IPS-15b (cell line): ENCODE data around the gene COL4A1.

Source experiments
- H3K27me3 ChIP-seq: one replicate; pipeline ENCODE4 v1.6.1; 2013; ENCODE audit warnings: low read length; ENCODE audit not compliant: control insufficient read depth, insufficient read depth
- H3K36me3 ChIP-seq: one replicate; pipeline ENCODE4 v1.6.1; 2013; ENCODE audit warnings: low read length; ENCODE audit not compliant: control insufficient read depth, insufficient read depth
- H3K4me1 ChIP-seq: one replicate; pipeline ENCODE4 v1.6.1; 2013; ENCODE audit warnings: mild to moderate bottlenecking, low read length; ENCODE audit not compliant: control insufficient read depth, insufficient read depth
- H3K4me3 ChIP-seq: one replicate; pipeline ENCODE4 v1.5.1; 2013; ENCODE audit warnings: low read depth, low read length
- H3K9ac ChIP-seq: one replicate; pipeline ENCODE4 v1.6.1; 2013; ENCODE audit warnings: low read depth, mild to moderate bottlenecking, low read length
- H3K9me3 ChIP-seq: one replicate; pipeline ENCODE4 v1.6.1; 2013; ENCODE audit warnings: mild to moderate bottlenecking, low read length; ENCODE audit not compliant: control insufficient read depth, insufficient read depth

COL4A1 gene

DNA sequence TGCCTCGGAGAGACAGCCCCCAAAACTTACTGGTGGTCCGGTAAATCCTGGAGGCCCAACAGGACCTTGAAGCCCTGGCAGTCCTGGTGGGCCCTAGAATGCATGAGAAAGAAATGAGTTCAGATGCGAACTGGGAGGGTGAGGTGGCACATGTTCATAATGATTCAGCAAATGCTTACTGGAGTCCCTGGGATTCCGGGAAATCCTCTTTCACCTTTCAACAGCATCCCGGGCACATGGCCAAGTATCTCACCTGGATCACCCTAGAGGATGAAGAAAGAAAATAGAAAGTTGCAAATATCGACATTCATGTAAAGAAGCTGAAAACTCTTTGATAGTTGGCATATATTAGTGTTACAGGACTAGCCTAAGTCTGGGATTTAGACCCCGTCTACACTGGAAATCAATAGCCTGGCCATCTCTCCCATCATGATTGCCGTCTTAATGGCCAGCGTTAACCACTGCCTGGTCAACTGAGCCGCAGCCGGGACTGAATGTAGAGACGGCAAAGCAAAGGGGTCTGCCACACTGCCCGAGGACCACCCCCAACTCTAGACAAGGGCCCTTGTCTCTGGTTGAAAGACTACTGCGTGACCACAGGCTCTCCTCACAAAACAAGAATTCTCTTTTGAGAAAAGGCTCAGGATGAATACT is 96.9 kb downstream of the COL4A1 start:
- no peak overlapping the region for H3K9ac ChIP-seq
- H3K4me1 ChIP-seq, result no peaks in the 10 kb centered on the region
- H3K9me3 ChIP-seq, result no peaks in the 10 kb centered on the region
- H3K4me3 ChIP-seq, result no peak overlapping the region
- H3K36me3 ChIP-seq, result peaks cover 9% of the 10 kb centered on the region
- H3K27me3 ChIP-seq, result no peaks in the 10 kb centered on the region

DNA sequence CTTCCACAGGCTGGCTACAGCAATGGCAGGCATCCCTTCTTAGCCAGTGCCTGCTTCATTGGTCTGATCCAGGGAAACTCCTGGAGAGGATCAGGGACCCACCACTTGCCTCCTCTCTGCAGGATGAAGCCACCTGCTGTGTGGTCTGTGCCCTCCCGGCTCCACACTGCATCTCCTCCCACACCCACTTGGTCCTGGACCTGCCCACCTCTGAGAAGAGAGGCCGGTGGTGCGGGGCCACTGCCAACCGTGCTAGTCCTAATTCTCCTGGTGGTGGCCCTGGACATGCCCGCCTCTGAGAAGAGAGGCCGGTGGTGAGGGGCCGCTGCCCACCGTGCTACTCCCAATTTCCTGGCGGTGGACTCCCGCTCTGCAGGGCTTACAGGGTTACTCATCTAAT is 98.8 kb downstream of the COL4A1 start:
- Histone ChIP-seq H3K9me3 (no peaks in the 10 kb centered on the region), H3K36me3 (peaks cover 9% of the 10 kb centered on the region)

DNA sequence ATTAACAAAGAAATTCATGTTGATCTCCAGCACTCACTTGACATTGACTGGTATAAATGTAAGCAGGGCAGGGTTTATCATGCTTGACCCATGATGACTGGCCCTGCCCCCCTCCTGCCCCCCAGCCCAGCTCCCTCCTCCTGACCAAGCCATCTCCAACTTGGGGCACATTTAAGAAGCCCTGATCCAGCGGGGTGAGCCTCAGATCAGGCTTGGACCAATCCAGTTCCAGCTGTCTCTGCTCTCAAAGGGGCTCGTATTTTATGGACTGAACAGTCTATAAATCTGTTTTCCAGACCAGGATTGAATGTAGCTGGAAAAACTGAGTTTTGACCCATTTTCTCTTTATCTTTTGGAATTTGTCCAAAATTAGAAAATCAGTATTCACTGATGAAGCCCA is 100.0 kb downstream of the COL4A1 start:
- Histone ChIP-seq H3K4me3 (no peak overlapping the region), H3K27me3 (no peaks in the 10 kb centered on the region), H3K9ac (no peak overlapping the region), H3K36me3 (peaks cover 6% of the 10 kb centered on the region), H3K9me3 (no peaks in the 10 kb centered on the region), H3K4me1 (no peaks in the 10 kb centered on the region)

More for the DNA sequence above, 98.8 kb downstream of the COL4A1 start:
- Histone ChIP-seq H3K4me1 (no peaks in the 10 kb centered on the region), H3K27me3 (no peaks in the 10 kb centered on the region), H3K9ac (no peak overlapping the region), H3K4me3 (no peak overlapping the region)

DNA sequence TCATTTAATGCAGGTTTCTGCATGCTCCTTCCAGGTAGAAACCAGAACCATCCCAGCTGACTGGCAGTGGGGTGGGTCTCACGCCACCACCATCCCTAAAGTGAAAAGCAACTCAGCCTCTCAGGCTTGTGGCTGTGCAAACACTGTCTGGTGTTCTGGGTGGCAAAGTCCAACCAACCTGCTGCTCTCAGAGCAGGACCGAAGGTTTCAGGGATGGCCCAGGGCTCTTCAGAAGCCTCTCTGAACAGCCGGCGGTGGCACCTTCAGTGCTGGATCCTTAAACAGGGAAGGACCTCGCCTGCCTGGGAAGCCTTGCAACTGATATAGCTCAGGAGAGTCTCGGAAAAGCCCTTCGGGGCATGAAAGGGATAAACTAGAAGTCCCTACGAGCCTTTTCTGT is 100.8 kb downstream of the COL4A1 start:
- no peaks in the 10 kb centered on the region for H3K4me1 ChIP-seq
- peaks cover 6% of the 10 kb centered on the region for H3K36me3 ChIP-seq
- H3K27me3 ChIP-seq, result no peaks in the 10 kb centered on the region
- no peak overlapping the region for H3K9ac ChIP-seq
- H3K4me3 ChIP-seq, result no peak overlapping the region
- H3K9me3 ChIP-seq, result no peaks in the 10 kb centered on the region

DNA sequence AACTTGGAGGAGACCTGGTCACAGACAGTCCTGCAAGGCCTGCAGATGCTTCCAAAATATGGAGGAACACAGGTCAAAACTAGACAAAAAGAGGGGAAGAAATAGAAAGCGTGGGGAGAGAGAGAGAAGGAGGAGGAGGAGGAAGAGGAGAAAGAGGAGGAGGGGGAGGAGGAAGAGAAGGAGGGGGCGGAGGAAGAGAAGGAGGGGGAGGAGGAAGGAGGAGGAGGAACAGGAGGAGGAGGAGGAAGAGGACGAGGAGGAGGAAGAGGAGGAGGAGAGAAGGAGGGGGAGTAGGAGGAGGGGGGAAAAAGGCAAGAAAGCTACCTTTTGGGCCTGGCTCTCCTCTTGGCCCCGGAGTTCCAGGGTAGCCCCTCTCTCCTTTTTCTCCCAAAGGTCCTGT is 105.8 kb downstream of the COL4A1 start:
- Histone ChIP-seq H3K9ac (no peak overlapping the region), H3K4me3 (no peak overlapping the region), H3K9me3 (no peaks in the 10 kb centered on the region), H3K36me3 (peaks cover 1% of the 10 kb centered on the region), H3K4me1 (no peaks in the 10 kb centered on the region), H3K27me3 (no peaks in the 10 kb centered on the region)

DNA sequence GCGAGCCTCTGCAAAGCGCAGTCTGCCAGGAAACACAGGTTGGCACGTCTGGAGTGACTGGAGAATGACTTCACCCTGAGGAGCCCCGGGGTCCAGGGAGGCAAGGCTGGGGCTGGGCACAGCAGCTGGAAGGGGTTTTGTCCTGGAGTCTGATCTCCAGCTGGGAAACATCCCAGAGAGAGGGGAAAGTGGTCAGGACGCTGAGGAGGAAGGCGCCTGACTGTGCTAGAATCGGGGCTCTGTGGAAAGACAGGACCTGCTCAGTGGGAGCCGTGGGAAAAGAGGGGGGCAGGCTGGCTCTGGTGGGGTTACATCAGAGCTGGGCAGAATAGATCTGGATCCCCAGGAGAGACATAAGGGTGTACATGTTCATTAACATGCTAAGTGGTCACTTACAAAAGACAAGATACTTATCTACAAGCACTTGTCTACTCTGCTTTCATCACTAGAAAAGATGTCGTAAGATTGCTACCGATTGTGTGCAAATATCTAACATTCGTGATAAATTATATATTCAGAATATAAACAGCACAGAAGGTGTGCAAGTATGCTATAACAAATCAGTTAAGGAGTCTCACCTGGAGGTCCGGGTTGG is 106.6 kb downstream of the COL4A1 start:
- H3K9me3 ChIP-seq, result no peaks in the 10 kb centered on the region
- no peaks in the 10 kb centered on the region for H3K4me1 ChIP-seq
- H3K27me3 ChIP-seq, result no peaks in the 10 kb centered on the region
- H3K36me3 ChIP-seq, result no peaks in the 10 kb centered on the region
- no peak overlapping the region for H3K9ac ChIP-seq
- H3K4me3 ChIP-seq, result no peak overlapping the region

DNA sequence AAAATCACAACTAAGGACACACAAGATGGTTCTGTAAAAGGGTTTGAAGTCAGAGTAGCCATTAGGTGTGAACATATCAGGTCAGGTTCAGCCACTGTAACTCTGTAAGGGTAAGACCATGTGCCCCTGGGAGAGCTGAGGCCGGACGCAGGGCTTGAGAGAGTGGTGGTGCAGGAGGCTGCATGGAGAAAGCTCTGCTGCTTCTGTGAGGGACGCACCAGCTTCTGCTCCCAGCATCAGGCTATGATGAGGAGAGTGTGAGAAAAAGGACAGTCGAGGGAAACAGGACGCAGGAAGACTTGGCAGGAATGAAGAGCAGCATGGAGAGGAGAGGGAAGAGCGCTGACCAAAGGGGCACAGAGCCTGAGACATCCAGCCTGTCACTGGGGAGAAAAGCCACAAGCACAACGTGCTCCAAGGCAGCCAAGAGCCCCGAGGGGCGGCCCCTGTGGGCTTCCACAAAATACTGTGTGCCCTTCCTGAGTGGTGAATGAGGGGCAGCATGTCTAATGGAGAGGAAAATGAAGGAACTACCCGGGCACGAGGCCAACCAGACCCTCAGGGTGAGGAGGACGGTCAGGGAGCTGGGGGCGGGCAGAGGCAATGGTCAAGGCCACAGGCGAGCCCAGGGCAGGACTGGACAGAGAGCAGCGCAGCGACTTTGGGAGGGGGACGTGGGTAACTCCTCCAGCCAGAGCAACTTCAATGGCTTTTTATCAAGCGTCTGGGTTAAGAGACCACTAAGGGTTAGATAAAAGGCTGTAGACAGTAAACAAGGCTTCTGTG is 107.7 kb downstream of the COL4A1 start:
- no peaks in the 10 kb centered on the region for H3K36me3 ChIP-seq
- H3K4me3 ChIP-seq, result no peak overlapping the region
- H3K9ac ChIP-seq, result no peak overlapping the region
- H3K9me3 ChIP-seq, result no peaks in the 10 kb centered on the region
- H3K27me3 ChIP-seq, result no peaks in the 10 kb centered on the region
- H3K4me1 ChIP-seq, result no peaks in the 10 kb centered on the region

DNA sequence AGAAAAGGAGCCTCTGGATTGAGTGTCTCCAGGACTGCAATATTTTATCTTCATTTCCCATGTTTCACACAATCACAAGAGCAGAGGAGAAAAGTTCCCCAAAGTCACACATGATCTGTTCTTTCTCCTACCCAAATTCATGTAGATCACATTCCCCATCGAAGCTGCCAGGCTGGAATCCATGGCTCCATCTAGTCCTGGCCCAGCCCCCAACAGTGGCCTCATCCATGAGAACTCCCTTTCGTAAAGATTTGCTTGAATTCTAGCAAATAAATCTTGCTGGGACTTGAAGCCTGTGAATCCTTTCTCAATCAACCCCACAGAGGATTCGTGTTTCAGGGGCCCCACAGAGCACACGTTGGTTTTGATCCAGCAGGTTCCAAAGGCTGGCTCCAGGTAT is 109.5 kb downstream of the COL4A1 start:
- no peak overlapping the region for H3K4me3 ChIP-seq

DNA sequence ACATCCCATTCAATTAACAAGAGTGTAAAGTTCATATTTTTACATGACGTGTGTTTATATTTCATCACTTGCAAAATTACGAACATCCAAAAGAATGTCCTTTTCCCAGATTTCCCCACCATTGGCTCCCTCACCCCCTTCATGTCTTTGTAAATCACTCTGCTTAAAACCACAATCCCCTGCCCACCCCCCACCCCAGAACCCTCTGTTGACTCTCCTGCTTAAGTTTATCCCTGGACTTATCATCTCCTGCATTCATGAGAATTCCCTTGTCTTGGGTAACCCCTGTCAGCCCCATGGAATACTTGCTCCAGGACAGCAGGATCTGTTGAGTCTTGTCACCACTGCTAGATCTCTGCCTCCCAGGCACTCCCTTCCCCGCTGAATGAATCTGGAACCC is 109.9 kb downstream of the COL4A1 start:
- Histone ChIP-seq H3K4me1 (no peaks in the 10 kb centered on the region), H3K9me3 (no peaks in the 10 kb centered on the region), H3K27me3 (no peaks in the 10 kb centered on the region), H3K9ac (no peak overlapping the region), H3K4me3 (no peak overlapping the region), H3K36me3 (peaks cover 1% of the 10 kb centered on the region)

More for the DNA sequence above, 109.5 kb downstream of the COL4A1 start:
- no peaks in the 10 kb centered on the region for H3K9me3 ChIP-seq
- H3K4me1 ChIP-seq, result no peaks in the 10 kb centered on the region
- no peak overlapping the region for H3K9ac ChIP-seq
- H3K36me3 ChIP-seq, result no peaks in the 10 kb centered on the region
- no peaks in the 10 kb centered on the region for H3K27me3 ChIP-seq

DNA sequence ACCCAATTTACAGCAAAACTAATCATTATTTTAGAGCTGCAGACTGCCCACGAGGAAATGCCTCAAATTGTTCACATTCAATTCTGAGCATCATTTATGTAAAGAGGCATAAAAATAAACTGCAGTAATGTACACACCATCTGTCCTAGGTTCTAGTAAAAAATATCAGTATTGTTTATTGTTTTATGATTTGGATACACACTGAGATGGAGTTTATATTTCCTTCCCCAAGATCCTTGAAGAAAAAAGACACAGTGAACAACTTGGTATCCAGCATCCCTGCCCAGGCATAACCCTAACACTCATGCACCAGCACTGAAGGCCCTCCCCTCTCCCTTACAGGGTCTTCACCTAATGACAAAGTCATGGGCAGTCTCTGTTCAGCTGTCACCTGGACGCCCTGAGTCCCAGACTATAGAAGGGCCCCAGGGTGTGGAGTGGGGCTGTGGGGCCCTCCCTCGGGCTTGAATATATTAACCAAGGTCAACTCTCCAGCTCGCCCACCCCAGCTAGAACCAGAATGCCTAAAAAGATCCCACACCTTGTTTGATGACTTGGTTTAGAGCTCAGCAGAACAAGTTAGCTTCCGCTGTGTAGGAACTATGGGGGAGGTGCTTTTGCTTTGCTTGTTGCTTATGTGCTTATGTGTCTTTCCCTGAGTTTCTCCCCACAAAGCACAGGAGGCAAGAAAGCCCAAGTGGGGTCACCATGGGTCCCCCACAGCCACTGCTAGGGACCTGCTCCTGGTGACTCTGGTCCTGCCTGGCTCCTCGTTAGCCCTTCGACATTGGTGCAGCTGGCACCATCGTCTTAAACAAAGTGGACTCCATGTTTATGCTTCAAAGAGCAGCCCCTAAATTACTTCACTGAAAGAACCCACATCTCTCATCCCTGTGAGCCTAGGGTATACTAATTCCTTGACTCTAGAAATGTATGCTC is 111.1 kb downstream of the COL4A1 start:
- H3K4me1 ChIP-seq, result no peaks in the 10 kb centered on the region
- no peaks in the 10 kb centered on the region for H3K9me3 ChIP-seq
- peaks cover 5% of the 10 kb centered on the region for H3K36me3 ChIP-seq
- no peak overlapping the region for H3K4me3 ChIP-seq
- no peak overlapping the region for H3K9ac ChIP-seq
- H3K27me3 ChIP-seq, result no peaks in the 10 kb centered on the region

DNA sequence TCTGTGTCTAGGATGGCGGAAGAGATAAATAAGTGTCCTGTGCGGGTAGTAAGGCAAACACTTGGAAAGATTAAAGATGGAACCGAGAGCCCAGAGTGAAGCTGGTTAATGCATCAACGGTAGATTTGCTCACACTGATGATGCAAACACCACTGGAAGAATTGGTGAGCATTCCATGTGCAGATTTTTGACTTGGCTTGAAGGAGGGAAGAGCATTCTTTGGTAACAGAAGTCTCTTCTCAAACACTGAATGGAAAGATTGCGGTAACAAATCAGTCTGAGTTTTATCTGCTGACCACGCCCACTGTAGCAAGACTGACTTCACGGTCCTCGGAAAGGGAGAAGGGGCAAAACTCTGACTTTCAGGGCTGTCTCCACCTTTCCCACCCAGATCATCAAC is 112.5 kb downstream of the COL4A1 start:
- no peak overlapping the region for H3K4me3 ChIP-seq
- peaks cover 5% of the 10 kb centered on the region for H3K36me3 ChIP-seq
- H3K9me3 ChIP-seq, result no peaks in the 10 kb centered on the region
- no peak overlapping the region for H3K9ac ChIP-seq
- H3K27me3 ChIP-seq, result no peaks in the 10 kb centered on the region
- H3K4me1 ChIP-seq, result no peaks in the 10 kb centered on the region
